Tibial artery (tissue), 4 donors: Measurements from ENCODE around the gene TXNIP.

Experiments
- DNase-seq, 2 donors: peaks; one replicate each; pipeline ENCODE4 v3.0.0-alpha.2; 2019
- H3K27ac ChIP-seq, 2 donors: fragments of 200-600 bp; sonication (generic) in 1 of 2; 1 replicate in 1 of 2; 2 replicates in 1 of 2; pipeline ENCODE4 v1.5.1; 2018 to 2019; ENCODE audit warnings: mild to moderate bottlenecking in 1 of 2
- H3K27me3 ChIP-seq, 2 donors: fragments of 200-600 bp; sonication (generic) in 1 of 2; one replicate each; pipeline versions ENCODE4 v1.5.1 to v1.6.0; 2016 to 2019
- H3K36me3 ChIP-seq, 3 donors: fragments of 200-600 bp; sonication (generic) in 2 of 3; one replicate each; pipeline ENCODE4 v1.5.1; 2016 to 2019; ENCODE audit warnings: mild to moderate bottlenecking in 2 of 3
- H3K4me1 ChIP-seq, 4 donors: fragments of 200-600 bp; sonication (generic) in 2 of 4; 1 replicate in 3 of 4; 2 replicates in 1 of 4; pipeline ENCODE4 v1.5.1; 2016 to 2019
- H3K4me3 ChIP-seq, 2 donors: fragments of 200-600 bp; sonication (generic) in 1 of 2; 1 replicate in 1 of 2; 2 replicates in 1 of 2; pipeline ENCODE4 v1.5.1; 2018 to 2019; ENCODE audit warnings: mild to moderate bottlenecking in 2 of 2
- H3K9me3 ChIP-seq, 3 donors: fragments of 200-600 bp; sonication (generic) in 1 of 3; one replicate each; pipeline ENCODE4 v1.5.1; 2016 to 2019
- intact Hi-C: fragments of 100-400 bp; cut with DNase I; formaldehyde crosslinking; loops from one replicate; pipeline ENCODE4 v1.15.0; 2023; ENCODE audit warnings: low total_unique reads
- TF ChIP-seq, protein P1 (sequence below), 2 experiments: fragments of 200-600 bp in 1 of 2; fragments of 450-650 bp in 1 of 2; IDR thresholded peaks; one replicate each; pipeline ENCODE4 v1.5.1; 2017 to 2019; ENCODE audit warnings: antibody characterized with exemption in 2 of 2, mild to moderate bottlenecking in 1 of 2, moderate library complexity in 1 of 2

TXNIP gene

DNA sequence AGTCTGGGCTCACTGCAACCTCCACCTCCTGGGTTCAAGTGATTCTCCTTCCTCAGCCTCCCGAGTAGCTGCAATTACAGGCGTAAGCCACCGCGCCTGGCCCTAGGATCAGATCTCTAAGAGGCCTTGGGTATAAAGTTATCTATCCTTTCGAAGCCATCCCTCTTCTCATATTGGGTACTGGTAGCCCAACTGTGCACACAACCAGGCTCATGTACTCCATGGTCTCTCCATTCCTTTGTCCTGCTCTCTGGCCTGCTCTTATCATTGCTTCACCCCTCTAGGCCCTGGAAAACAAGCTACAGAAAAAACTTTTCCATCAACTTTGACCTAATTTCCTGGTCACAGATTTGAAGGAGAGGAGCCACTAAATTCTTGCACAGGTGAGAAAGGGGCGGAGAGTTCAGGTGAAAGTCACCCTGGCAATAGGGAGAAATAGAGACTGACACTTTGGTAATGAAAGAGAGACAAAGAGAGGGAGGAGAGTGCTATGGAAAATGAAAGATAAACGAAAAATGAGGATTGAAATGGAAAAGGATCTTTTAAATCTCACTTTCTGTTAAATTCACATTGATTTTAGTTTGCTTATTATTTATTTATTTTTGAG is 6.0 kb downstream of the TXNIP start:
- Histone ChIP-seq H3K4me1 (peaks cover 0 to 47% (median 32%) of the 10 kb centered on the region in 4 donors), H3K27ac (peak overlapping the region; percentile 1 to 15), H3K27me3 (no peaks in the 10 kb centered on the region), H3K36me3 (peaks cover 30 to 34% (median 31%) of the 10 kb centered on the region in 3 donors), H3K9me3 (no peaks in the 10 kb centered on the region), H3K4me3 (no peak overlapping the region)
- TF ChIP-seq, protein P1, sequence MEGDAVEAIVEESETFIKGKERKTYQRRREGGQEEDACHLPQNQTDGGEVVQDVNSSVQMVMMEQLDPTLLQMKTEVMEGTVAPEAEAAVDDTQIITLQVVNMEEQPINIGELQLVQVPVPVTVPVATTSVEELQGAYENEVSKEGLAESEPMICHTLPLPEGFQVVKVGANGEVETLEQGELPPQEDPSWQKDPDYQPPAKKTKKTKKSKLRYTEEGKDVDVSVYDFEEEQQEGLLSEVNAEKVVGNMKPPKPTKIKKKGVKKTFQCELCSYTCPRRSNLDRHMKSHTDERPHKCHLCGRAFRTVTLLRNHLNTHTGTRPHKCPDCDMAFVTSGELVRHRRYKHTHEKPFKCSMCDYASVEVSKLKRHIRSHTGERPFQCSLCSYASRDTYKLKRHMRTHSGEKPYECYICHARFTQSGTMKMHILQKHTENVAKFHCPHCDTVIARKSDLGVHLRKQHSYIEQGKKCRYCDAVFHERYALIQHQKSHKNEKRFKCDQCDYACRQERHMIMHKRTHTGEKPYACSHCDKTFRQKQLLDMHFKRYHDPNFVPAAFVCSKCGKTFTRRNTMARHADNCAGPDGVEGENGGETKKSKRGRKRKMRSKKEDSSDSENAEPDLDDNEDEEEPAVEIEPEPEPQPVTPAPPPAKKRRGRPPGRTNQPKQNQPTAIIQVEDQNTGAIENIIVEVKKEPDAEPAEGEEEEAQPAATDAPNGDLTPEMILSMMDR (IDR thresholded peaks at IDR 0.05), result no peak
- peak in 1 of 2 donors; percentile 57 for DNase-seq
- intact Hi-C loops, result no loop called here

DNA sequence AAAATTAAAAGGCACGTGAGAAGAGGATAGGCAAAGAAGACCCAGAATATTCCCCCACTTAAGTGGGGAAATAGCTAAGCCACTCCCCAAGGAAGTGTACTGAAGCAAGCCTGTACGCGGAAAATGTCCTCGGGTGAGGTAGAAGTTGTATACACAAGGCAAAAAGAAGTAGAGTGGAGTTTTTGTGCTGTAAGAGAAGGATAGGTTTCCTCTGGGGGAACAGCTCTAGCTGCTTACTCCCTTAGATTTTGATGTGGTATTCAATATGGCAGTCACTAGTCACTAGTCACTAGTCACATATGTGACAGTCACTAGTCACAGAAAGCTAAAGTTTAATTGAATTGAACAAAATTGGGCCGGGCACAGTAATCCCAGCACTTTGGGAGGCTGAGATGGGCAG is 7.6 kb downstream of the TXNIP start:
- Histone ChIP-seq H3K36me3 (peaks cover 15 to 19% (median 16%) of the 10 kb centered on the region in 3 donors), H3K27me3 (no peaks in the 10 kb centered on the region), H3K27ac (peak overlapping the region in 1 of 2 donors; percentile 11), H3K9me3 (no peaks in the 10 kb centered on the region), H3K4me3 (no peak overlapping the region), H3K4me1 (peaks cover 0 to 52% (median 40%) of the 10 kb centered on the region in 4 donors)
- intact Hi-C loops, result no loop called here
- peak; percentile 19 to 33 for DNase-seq
- TF ChIP-seq, protein P1 (IDR thresholded peaks at IDR 0.05), result no peak

DNA sequence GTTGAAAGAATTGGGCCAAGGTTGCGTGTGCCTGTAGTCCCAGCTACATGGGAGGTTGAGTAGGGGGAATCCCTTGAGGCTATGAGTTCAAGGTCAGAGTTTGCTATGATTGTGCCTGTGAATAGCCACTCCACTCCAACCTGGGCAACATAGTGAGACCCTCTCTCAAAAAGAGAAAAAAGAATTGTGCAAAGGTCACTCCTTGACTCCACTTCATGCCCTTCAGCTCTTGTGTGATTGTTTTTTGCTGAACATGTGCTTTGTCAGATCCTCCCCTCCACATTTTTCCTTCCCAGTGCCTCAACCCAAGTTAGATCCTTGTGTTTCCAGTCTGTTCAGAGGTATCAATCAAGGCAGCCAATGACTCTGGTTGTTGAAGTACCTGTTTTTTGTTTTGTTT is 8.5 kb downstream of the TXNIP start:
- intact Hi-C loops, result no loop called here
- Histone ChIP-seq H3K9me3 (no peaks in the 10 kb centered on the region), H3K27me3 (no peaks in the 10 kb centered on the region), H3K36me3 (peaks cover 6 to 10% (median 8%) of the 10 kb centered on the region in 3 donors), H3K27ac (peak overlapping the region in 1 of 2 donors; percentile 11), H3K4me3 (no peak overlapping the region), H3K4me1 (peaks cover 0 to 51% (median 40%) of the 10 kb centered on the region in 4 donors)
- TF ChIP-seq, protein P1 (IDR thresholded peaks at IDR 0.05), result no peak
- peak in 1 of 2 donors; percentile 19 for DNase-seq

DNA sequence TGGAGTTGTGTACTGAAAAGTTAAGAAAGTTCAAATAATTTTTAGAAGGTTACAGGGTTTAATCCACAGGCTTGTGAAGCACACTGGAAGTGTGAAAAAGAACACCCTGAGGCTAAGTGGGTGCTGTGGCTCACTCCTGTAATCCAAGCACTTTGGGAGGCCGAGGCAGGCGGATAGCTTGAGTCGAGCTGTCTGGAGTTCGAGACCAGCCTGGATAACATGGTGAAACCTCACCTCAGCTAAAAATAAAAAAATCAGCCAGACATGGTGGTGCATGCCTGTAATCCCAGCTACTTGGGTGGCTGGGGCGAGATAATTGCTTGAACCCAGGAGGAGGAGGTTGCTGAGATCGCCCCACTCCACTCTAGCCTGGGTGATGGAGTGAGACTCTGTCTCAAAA is 9.8 kb downstream of the TXNIP start:
- Histone ChIP-seq H3K27ac (peak overlapping the region; percentile 71 to 90), H3K9me3 (no peaks in the 10 kb centered on the region), H3K4me3 (no peak overlapping the region), H3K27me3 (no peaks in the 10 kb centered on the region), H3K4me1 (peaks cover 0 to 53% (median 42%) of the 10 kb centered on the region in 4 donors), H3K36me3 (no peaks in the 10 kb centered on the region)
- TF ChIP-seq, protein P1 (IDR thresholded peaks at IDR 0.05), result no peak
- intact Hi-C loops, result no loop called here
- peak; percentile 8 to 37 for DNase-seq

DNA sequence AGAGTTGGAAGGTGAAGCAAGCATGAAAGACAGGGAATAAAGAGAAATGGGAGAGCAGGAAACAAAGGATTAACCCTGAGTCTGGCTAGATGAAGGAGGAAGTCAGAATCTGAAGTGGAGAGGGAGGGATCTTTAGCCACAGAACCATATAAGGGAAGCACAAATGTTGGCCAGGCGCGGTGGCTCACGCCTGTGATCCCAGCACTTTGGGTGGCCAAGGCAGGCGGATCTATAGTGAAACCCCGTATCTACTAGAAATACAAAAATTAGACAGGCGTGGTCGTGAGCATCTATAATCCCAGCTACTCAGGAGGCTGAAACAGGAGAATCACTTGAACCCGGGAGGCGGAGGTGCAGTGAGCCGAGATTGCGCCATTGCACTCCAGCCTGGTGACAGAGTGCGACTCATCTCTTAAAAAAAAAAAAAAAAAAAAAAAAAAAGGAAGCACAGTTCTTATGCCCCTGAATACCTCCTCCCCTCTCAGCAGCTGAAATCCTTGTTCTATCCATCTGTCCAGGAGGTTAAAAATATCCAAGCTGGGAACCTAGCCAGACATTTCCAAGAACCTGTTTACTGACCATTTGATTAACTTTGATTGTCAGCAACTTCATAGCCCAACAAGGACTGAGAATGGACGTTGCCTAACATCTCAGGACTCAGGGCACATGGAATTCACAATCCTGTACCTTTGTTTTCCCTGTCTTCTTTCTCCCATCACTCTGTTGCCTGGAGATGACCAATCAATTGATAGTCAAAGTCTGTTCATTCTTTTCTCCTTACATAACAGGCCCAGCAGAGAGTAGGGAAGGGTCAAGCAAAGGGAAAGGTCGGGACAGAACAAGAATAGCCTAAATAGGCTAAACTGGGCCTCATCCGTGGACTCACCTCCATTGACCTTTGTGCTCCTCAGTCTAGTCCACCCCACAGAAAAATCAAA is 10.6 kb downstream of the TXNIP start:
- peak overlapping the region; percentile 71 to 90 for H3K27ac ChIP-seq
- no peaks in the 10 kb centered on the region for H3K9me3 ChIP-seq
- no peaks in the 10 kb centered on the region for H3K36me3 ChIP-seq
- TF ChIP-seq, protein P1 (IDR thresholded peaks at IDR 0.05), result no peak
- peak; percentile 52 to 68 for DNase-seq
- intact Hi-C loops, result no loop called here
- H3K4me3 ChIP-seq, result no peak overlapping the region
- H3K4me1 ChIP-seq, result peaks cover 0 to 61% (median 50%) of the 10 kb centered on the region in 4 donors
- no peaks in the 10 kb centered on the region for H3K27me3 ChIP-seq
